ENCODE data around the gene EPHA7. TPM values are rescaled to one million over a fixed set of nuclear protein-coding genes. Genes with fewer than 3 reads are reported as not detected.

EPHA7 gene
- total and polyA plus RNA-seq, 2 donors (not counting 3 experiments of a cell fraction or from before 2014, with no cell fraction given), result not detected

- ChIA-PET CTCF (no interaction called here), POLR2A (no interaction called here)
- Histone ChIP-seq H3K4me2 (ENCODE audit: insufficient read depth, low read length) (no peak overlapping the region), H3K9me1 (replicated peaks; ENCODE audit: control insufficient read depth, extremely low read depth, insufficient read depth, low read length) (no peaks in the 10 kb centered on the region), H3K4me1 (ENCODE audit: control insufficient read depth, extremely low read depth, insufficient read depth, low read length) (no peaks in the 10 kb centered on the region), H3K36me3 (ENCODE audit: control insufficient read depth in 2 of 2, extremely low read depth in 1 of 2, insufficient read depth in 2 of 2, low read length in 2 of 2) (no peaks in the 10 kb centered on the region), H3K9ac (replicated peaks; ENCODE audit: extremely low read depth, insufficient read depth, low read length) (no peak overlapping the region), H3K9me3 (replicated peaks; ENCODE audit: control insufficient read depth, insufficient read depth, low read length) (no peaks in the 10 kb centered on the region), H3K27ac (ENCODE audit: insufficient read depth, low read depth, low read length) (no peak overlapping the region), H3K79me2 (ENCODE audit: control insufficient read depth, insufficient read depth, low read length) (no peaks in the 10 kb centered on the region), H4K20me1 (replicated peaks; ENCODE audit: control insufficient read depth, extremely low read depth, insufficient read depth, low read length) (no peaks in the 10 kb centered on the region), H2AFZ (ENCODE audit: low read depth, low read length) (no peak overlapping the region), H3K27me3 (ENCODE audit: control insufficient read depth in 2 of 2, insufficient read depth in 2 of 2, low read length in 2 of 2) (peaks cover 0 to 5% of the 10 kb centered on the region in 2 experiments), H3K4me3 (replicated peaks in 1 of 3; ENCODE audit: insufficient read depth in 1 of 3, low read depth in 1 of 3, low read length in 3 of 3) (no peak overlapping the region)
- no peak for DNase-seq (ENCODE audit: low read depth, low spot score)
- no peak for FAIRE-seq
- TF ChIP-seq MAX (IDR thresholded peaks at IDR 0.05; ENCODE audit: insufficient read depth, insufficient read length) (no peak), EZH2 (IDR thresholded peaks at IDR 0.05; ENCODE audit: borderline replicate concordance, low read depth, low read length, severe bottlenecking) (no peak), JUN (IDR thresholded peaks at IDR 0.05; ENCODE audit: borderline replicate concordance, insufficient read depth, insufficient read length, low read depth) (no peak), CTCF (IDR thresholded peaks at IDR 0.05; ENCODE audit: extremely low read depth in 1 of 2, insufficient read depth in 1 of 2, low read depth in 1 of 2, low read length in 2 of 2) (no peak)
- dilution Hi-C loops (cut with MboI; ENCODE audit: extremely low pct_ligation_motif_present, low sequenced_read_pairs), result no loop called here
- no TSS peak for BruUV-seq (replicated peaks)
- intact Hi-C loops (cut with micrococcal nuclease), result no loop called here
These were observed 45.9 kb downstream of the EPHA7 start for GRCh38 chr6:93373445-93373844.

GRCh38 chr6:93371756-93372155, 47.6 kb downstream of the EPHA7 start:
- BruUV-seq (replicated peaks), result no TSS peak
- intact Hi-C loops (cut with micrococcal nuclease), result no loop called here
- Histone ChIP-seq H3K9ac (replicated peaks; ENCODE audit: extremely low read depth, insufficient read depth, low read length) (no peak overlapping the region), H3K27me3 (ENCODE audit: control insufficient read depth in 2 of 2, insufficient read depth in 2 of 2, low read length in 2 of 2) (no peaks in the 10 kb centered on the region), H3K9me1 (replicated peaks; ENCODE audit: control insufficient read depth, extremely low read depth, insufficient read depth, low read length) (no peaks in the 10 kb centered on the region), H3K79me2 (ENCODE audit: control insufficient read depth, insufficient read depth, low read length) (no peaks in the 10 kb centered on the region), H3K36me3 (ENCODE audit: control insufficient read depth in 2 of 2, extremely low read depth in 1 of 2, insufficient read depth in 2 of 2, low read length in 2 of 2) (no peaks in the 10 kb centered on the region), H3K4me2 (ENCODE audit: insufficient read depth, low read length) (no peak overlapping the region), H4K20me1 (replicated peaks; ENCODE audit: control insufficient read depth, extremely low read depth, insufficient read depth, low read length) (no peaks in the 10 kb centered on the region), H2AFZ (ENCODE audit: low read depth, low read length) (no peak overlapping the region), H3K4me3 (replicated peaks in 1 of 3; ENCODE audit: insufficient read depth in 1 of 3, low read depth in 1 of 3, low read length in 3 of 3) (no peak overlapping the region), H3K4me1 (ENCODE audit: control insufficient read depth, extremely low read depth, insufficient read depth, low read length) (no peaks in the 10 kb centered on the region), H3K9me3 (replicated peaks; ENCODE audit: control insufficient read depth, insufficient read depth, low read length) (no peaks in the 10 kb centered on the region), H3K27ac (ENCODE audit: insufficient read depth, low read depth, low read length) (no peak overlapping the region)
- dilution Hi-C loops (cut with MboI; ENCODE audit: extremely low pct_ligation_motif_present, low sequenced_read_pairs), result no loop called here
- DNase-seq (ENCODE audit: low read depth, low spot score) (no peak), FAIRE-seq (no peak)
- ChIA-PET POLR2A (no interaction called here), CTCF (no interaction called here)
- no peak for TF ChIP-seq FOS (IDR thresholded peaks at IDR 0.05; ENCODE audit: borderline replicate concordance, insufficient read depth, low read length)
- no peak for TF ChIP-seq POLR2A (IDR thresholded peaks at IDR 0.05; ENCODE audit: low read depth, low read length)
- TF ChIP-seq MYC (IDR thresholded peaks at IDR 0.05; ENCODE audit: low read depth, low read length), result no peak
- TF ChIP-seq POLR2AphosphoS5 (IDR thresholded peaks at IDR 0.05; ENCODE audit: insufficient read depth, low read depth, low read length), result no peak
- TF ChIP-seq EZH2 (IDR thresholded peaks at IDR 0.05; ENCODE audit: borderline replicate concordance, low read depth, low read length, severe bottlenecking), result no peak
- no peak for TF ChIP-seq CTCF (IDR thresholded peaks at IDR 0.05; ENCODE audit: extremely low read depth in 1 of 2, insufficient read depth in 1 of 2, low read depth in 1 of 2, low read length in 2 of 2)
- TF ChIP-seq MAX (IDR thresholded peaks at IDR 0.05; ENCODE audit: insufficient read depth, insufficient read length), result no peak
- TF ChIP-seq GATA2 (IDR thresholded peaks at IDR 0.05; ENCODE audit: insufficient read depth, insufficient read length, low read depth, low read length), result no peak
- no peak for TF ChIP-seq JUN (IDR thresholded peaks at IDR 0.05; ENCODE audit: borderline replicate concordance, insufficient read depth, insufficient read length, low read depth)

All from endothelial cell of umbilical vein (primary cell).